ENCODE results near the gene CHST12.
"Not testable (repeated sequence)": the region's sequence is repeated elsewhere in the genome, so short reads cannot be mapped to it uniquely, and the experiment has no call there.

Gene CHST12

GRCh38 chr7:2403718-2404648, 572 bp downstream of the CHST12 start:
- DNase-seq (ENCODE audit: low read depth) = no peak

GRCh38 chr7:2404714-2405119, 1.3 kb downstream of the CHST12 start:
- DNase-seq (ENCODE audit: low read depth) = no peak

- DNase-seq (ENCODE audit: low read depth) = no peak
These were observed 1.8 kb downstream of the CHST12 start for GRCh38 chr7:2405201-2405600.

- no peak for DNase-seq (ENCODE audit: low read depth)
These were observed 2.4 kb downstream of the CHST12 start for GRCh38 chr7:2405601-2406345.

GRCh38 chr7:2409745-2410414, 6.5 kb downstream of the CHST12 start:
- DNase-seq (ENCODE audit: low read depth) = no peak

- no peak for DNase-seq (ENCODE audit: low read depth)
These were observed 7.6 kb downstream of the CHST12 start for GRCh38 chr7:2411049-2411448.

- no peak for DNase-seq (ENCODE audit: low read depth)
These were observed 8.6 kb downstream of the CHST12 start for GRCh38 chr7:2411815-2412586.

- DNase-seq (ENCODE audit: low read depth) = no peak
These were observed 9.3 kb downstream of the CHST12 start for GRCh38 chr7:2412587-2413201.

- no peak for DNase-seq (ENCODE audit: low read depth)
These were observed 12.7 kb downstream of the CHST12 start for GRCh38 chr7:2416063-2416462.

GRCh38 chr7:2416650-2417049, 13.2 kb downstream of the CHST12 start:
- no peak for DNase-seq (ENCODE audit: low read depth)

GRCh38 chr7:2417178-2417577, 13.8 kb downstream of the CHST12 start:
- DNase-seq (ENCODE audit: low read depth) = not testable (repeated sequence)

GRCh38 chr7:2417981-2418481, 14.6 kb downstream of the CHST12 start:
- no peak for DNase-seq (ENCODE audit: low read depth)

GRCh38 chr7:2420216-2420933, 17.0 kb downstream of the CHST12 start:
- DNase-seq (ENCODE audit: low read depth) = no peak

GRCh38 chr7:2421943-2422310, 18.5 kb downstream of the CHST12 start:
- DNase-seq (ENCODE audit: low read depth) = no peak

- DNase-seq (ENCODE audit: low read depth) = no peak
These were observed 22.3 kb downstream of the CHST12 start for GRCh38 chr7:2425749-2426148.

GRCh38 chr7:2431260-2431867, 28.0 kb downstream of the CHST12 start:
- DNase-seq (ENCODE audit: low read depth) = no peak

- no peak for DNase-seq (ENCODE audit: low read depth)
These were observed 29.7 kb downstream of the CHST12 start for GRCh38 chr7:2432910-2433712.

GRCh38 chr7:2433713-2434550, 30.5 kb downstream of the CHST12 start:
- no peak for DNase-seq (ENCODE audit: low read depth)
